OCI-LY3 (cell line): ENCODE results near the gene HEXIM2.

Source experiments
- EZH2phosphoT487 ChIP-seq: fragments of 200-600 bp; shearing (Covaris generic); IDR thresholded peaks from 2 replicates; pipeline ENCODE4 v1.6.1; 2018; ENCODE audit warnings: antibody characterized with exemption, mixed run types, low read depth
- TF ChIP-seq, protein P1 (sequence below): fragments of 200-600, 300-600 bp; sonication (generic); IDR thresholded peaks from 2 replicates; pipeline ENCODE4 v1.5.1; 2014; ENCODE audit warnings: antibody characterized with exemption, low read length, low read depth

DNA sequence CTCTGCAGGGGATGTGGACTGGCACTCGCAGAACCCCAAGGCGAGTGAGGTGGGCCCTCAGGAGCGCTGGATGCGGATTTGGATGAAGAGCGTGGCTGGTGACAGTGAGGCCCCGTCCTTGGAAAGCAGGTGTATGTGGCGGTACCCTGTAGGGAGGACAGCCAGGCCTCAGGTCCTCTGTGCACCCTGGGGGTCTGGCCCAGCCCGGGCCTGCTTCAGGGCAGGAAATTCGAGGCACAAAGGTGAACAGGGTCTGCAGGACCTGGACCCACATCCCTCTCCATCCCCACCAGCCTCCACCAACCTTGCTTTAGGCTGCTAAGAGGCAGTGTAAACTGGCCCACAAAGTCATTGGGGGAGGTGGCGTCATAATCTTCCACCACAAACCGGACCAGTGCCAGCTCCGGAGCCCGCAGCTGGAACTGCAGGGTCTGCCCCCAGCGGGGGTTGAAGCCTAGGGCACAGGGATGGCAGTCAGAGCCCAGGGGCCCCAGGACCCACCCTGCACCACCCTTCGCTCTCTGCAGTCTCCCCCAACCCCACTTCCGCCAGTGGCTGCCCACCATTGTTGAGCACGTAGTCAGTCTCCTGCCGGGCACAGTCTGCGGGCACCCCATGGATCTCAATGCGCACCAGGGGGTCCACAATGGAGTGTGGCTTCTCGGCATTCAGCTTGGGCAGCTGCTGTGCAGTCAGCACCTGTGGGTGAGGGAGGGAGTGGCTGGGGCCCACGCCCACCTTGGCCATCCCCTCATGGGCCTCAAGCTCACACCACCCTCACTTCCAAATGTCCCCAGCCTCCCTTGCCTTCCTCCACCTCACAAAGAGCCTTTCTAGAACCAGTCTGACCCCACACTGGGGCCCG is 48.9 kb upstream of the HEXIM2 start:
- TF ChIP-seq, protein P1, sequence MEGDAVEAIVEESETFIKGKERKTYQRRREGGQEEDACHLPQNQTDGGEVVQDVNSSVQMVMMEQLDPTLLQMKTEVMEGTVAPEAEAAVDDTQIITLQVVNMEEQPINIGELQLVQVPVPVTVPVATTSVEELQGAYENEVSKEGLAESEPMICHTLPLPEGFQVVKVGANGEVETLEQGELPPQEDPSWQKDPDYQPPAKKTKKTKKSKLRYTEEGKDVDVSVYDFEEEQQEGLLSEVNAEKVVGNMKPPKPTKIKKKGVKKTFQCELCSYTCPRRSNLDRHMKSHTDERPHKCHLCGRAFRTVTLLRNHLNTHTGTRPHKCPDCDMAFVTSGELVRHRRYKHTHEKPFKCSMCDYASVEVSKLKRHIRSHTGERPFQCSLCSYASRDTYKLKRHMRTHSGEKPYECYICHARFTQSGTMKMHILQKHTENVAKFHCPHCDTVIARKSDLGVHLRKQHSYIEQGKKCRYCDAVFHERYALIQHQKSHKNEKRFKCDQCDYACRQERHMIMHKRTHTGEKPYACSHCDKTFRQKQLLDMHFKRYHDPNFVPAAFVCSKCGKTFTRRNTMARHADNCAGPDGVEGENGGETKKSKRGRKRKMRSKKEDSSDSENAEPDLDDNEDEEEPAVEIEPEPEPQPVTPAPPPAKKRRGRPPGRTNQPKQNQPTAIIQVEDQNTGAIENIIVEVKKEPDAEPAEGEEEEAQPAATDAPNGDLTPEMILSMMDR = no peak
- TF ChIP-seq EZH2phosphoT487 = no peak
